Lower lobe of right lung (tissue), 2 donors: ENCODE results near the gene CAGE1. TPM values are rescaled to one million over a fixed set of nuclear protein-coding genes. Genes with fewer than 3 reads are reported as not detected.
A peak's percentile ranks its signal among the peaks of the same experiment; 100 is the strongest.

Source experiments
- ATAC-seq, 2 donors: fragments of 200-7000 bp; cut with Tn5 transposase; one replicate each; pipeline ENCODE4 v1.9.1; 2020 to 2022; ENCODE audit warnings: mild to moderate bottlenecking in 2 of 2, moderate library complexity in 2 of 2
- DNase-seq: peaks from one replicate; pipeline ENCODE4 v3.0.0-alpha.2; 2020
- H3K27ac ChIP-seq: fragments of 200-600 bp; one replicate; pipeline ENCODE4 v1.8.0; 2022
- H3K27me3 ChIP-seq: fragments of 200-600 bp; one replicate; pipeline ENCODE4 v1.8.0; 2022; ENCODE audit warnings: low read depth
- H3K36me3 ChIP-seq: fragments of 200-600 bp; one replicate; pipeline ENCODE4 v1.8.0; 2022; ENCODE audit warnings: mild to moderate bottlenecking
- H3K4me1 ChIP-seq: fragments of 200-600 bp; one replicate; pipeline ENCODE4 v1.8.0; 2022
- H3K4me3 ChIP-seq: fragments of 200-600 bp; one replicate; pipeline ENCODE4 v1.8.0; 2022; ENCODE audit warnings: mild to moderate bottlenecking
- H3K9me3 ChIP-seq: fragments of 200-600 bp; one replicate; pipeline ENCODE4 v1.8.0; 2022
- CTCF ChIP-seq: fragments of 200-600 bp; IDR thresholded peaks from one replicate; pipeline ENCODE4 v1.8.0; 2022; ENCODE audit warnings: antibody characterized with exemption, mild to moderate bottlenecking
- intact Hi-C: fragments of 100-400 bp; cut with DNase I; formaldehyde crosslinking; loops from one replicate; pipeline ENCODE4 v1.11.0; 2022
- total RNA-seq: library from RNA; stranded (reverse); fragmentation: NEBNext Ultra II Directional; extraction: Animal tissue kit (Norgen Biotek cat#: 25700); gene quantifications from one replicate; pipeline ENCODE4 v1.2.1, GENCODE V29; 2021
- donor health status: DM: no; HTN: yes; CAD: no; lungs with severe emphysema.

CAGE1 gene
- total RNA-seq, 1 donor from 2014 or later, result not detected

GRCh38 chr6:7424967-7425807, 35.6 kb upstream of the CAGE1 start:
- Histone ChIP-seq H3K4me1 (no peaks in the 10 kb centered on the region), H3K4me3 (no peak overlapping the region), H3K27me3 (no peaks in the 10 kb centered on the region), H3K9me3 (no peaks in the 10 kb centered on the region), H3K36me3 (no peaks in the 10 kb centered on the region), H3K27ac (no peak overlapping the region)
- DNase-seq (no peak), ATAC-seq (peak; percentile 87 to 89)
- TF ChIP-seq CTCF, result peak; percentile 45
- intact Hi-C loops, result no loop called here

DNA sequence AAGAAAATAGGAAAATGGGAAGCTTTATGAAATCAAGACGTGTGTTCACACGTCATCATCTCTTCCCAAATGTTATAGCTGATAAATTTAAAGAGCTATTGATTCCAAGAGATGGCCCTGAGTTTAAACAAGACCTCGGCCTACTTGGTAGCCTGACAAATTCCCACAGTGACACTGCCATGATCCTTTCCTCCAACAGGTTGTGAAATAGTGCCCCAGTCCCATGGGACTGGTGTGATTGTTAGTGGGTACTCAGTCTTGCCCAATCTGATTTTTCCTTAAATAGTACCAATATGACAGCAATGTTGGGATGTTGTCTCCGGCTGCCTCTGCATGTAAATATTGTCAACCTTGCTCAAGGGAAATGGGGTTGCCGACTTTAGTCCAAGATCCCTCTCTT, 34.5 kb upstream of the CAGE1 start:
- TF ChIP-seq CTCF, result no peak
- H3K27ac ChIP-seq, result no peak overlapping the region
- DNase-seq, result no peak
- no peaks in the 10 kb centered on the region for H3K27me3 ChIP-seq
- no peaks in the 10 kb centered on the region for H3K36me3 ChIP-seq
- intact Hi-C loops, result no loop called here
- no peak overlapping the region for H3K4me3 ChIP-seq
- ATAC-seq, result no peak
- H3K4me1 ChIP-seq, result no peaks in the 10 kb centered on the region
- H3K9me3 ChIP-seq, result no peaks in the 10 kb centered on the region

DNA sequence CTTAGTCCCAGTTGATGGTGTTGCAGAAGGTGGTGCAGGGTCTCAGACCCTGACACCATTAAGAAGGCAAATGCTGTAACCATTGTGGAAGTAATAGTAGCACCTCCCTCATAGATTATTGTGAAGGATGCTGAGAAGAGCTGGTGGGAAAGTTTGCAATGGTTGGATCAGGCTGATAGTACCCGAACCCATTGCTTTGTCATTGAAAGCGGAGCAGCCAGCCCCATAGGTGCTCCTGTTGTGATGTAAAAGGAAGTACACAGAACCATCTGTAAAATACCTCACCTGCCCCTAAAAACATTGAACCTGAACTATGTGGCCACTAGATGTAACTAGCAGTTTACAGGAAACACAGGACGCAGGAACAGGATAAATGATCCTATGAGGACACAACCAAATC, 31.5 kb upstream of the CAGE1 start:
- intact Hi-C loops, result no loop called here
- Histone ChIP-seq H3K27me3 (no peaks in the 10 kb centered on the region), H3K4me3 (no peak overlapping the region), H3K4me1 (no peaks in the 10 kb centered on the region), H3K27ac (no peak overlapping the region), H3K9me3 (no peaks in the 10 kb centered on the region), H3K36me3 (peaks cover 27% of the 10 kb centered on the region)
- ATAC-seq (no peak), DNase-seq (no peak)
- TF ChIP-seq CTCF, result no peak

GRCh38 chr6:7419065-7419464, 29.5 kb upstream of the CAGE1 start:
- H3K27ac ChIP-seq, result no peak overlapping the region
- ATAC-seq (no peak), DNase-seq (no peak)
- TF ChIP-seq CTCF, result no peak
- no peaks in the 10 kb centered on the region for H3K27me3 ChIP-seq
- no peaks in the 10 kb centered on the region for H3K4me1 ChIP-seq
- intact Hi-C loops, result no loop called here
- peaks cover 47% of the 10 kb centered on the region for H3K36me3 ChIP-seq
- H3K9me3 ChIP-seq, result no peaks in the 10 kb centered on the region
- H3K4me3 ChIP-seq, result no peak overlapping the region

- peak in 1 of 2 donors; percentile 61 for ATAC-seq
- H3K4me1 ChIP-seq, result no peaks in the 10 kb centered on the region
- no peak for TF ChIP-seq CTCF
- intact Hi-C loops, result no loop called here
- no peak for DNase-seq
- H3K27me3 ChIP-seq, result no peaks in the 10 kb centered on the region
- H3K27ac ChIP-seq, result no peak overlapping the region
- H3K36me3 ChIP-seq, result peaks cover 54% of the 10 kb centered on the region
- H3K4me3 ChIP-seq, result no peak overlapping the region
- no peaks in the 10 kb centered on the region for H3K9me3 ChIP-seq
Observed at GRCh38 chr6:7418238-7418905, 28.8 kb upstream of the CAGE1 start.
